Breast epithelium (tissue), 3 donors: Measurements from ENCODE around the gene ABHD10.

Source experiments
- POLR2A ChIP-seq: fragments of 450-650 bp; IDR thresholded peaks from one replicate; pipeline ENCODE4 v1.6.1; 2016; ENCODE audit warnings: antibody characterized with exemption, mild to moderate bottlenecking, moderate library complexity
- POLR2AphosphoS5 ChIP-seq, 3 donors: sonication (generic); formaldehyde crosslinking; IDR thresholded peaks; one replicate each; pipeline ENCODE4 v1.6.1; 2017; ENCODE audit warnings: antibody characterized with exemption in 3 of 3
- TF ChIP-seq, protein P1 (sequence below), 3 donors: fragments of 450-650 bp; IDR thresholded peaks; one replicate each; pipeline ENCODE4 v1.5.1; 2016 to 2017; ENCODE audit warnings: antibody characterized with exemption in 3 of 3, mild to moderate bottlenecking in 3 of 3, moderate library complexity in 3 of 3

GRCh38 chr3:112000367-112000771 is 21.5 kb downstream of the ABHD10 start:
- TF ChIP-seq, protein P1, sequence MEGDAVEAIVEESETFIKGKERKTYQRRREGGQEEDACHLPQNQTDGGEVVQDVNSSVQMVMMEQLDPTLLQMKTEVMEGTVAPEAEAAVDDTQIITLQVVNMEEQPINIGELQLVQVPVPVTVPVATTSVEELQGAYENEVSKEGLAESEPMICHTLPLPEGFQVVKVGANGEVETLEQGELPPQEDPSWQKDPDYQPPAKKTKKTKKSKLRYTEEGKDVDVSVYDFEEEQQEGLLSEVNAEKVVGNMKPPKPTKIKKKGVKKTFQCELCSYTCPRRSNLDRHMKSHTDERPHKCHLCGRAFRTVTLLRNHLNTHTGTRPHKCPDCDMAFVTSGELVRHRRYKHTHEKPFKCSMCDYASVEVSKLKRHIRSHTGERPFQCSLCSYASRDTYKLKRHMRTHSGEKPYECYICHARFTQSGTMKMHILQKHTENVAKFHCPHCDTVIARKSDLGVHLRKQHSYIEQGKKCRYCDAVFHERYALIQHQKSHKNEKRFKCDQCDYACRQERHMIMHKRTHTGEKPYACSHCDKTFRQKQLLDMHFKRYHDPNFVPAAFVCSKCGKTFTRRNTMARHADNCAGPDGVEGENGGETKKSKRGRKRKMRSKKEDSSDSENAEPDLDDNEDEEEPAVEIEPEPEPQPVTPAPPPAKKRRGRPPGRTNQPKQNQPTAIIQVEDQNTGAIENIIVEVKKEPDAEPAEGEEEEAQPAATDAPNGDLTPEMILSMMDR (IDR thresholded peaks at IDR 0.05) = no peak
- TF ChIP-seq POLR2A = no peak
- TF ChIP-seq POLR2AphosphoS5 (IDR thresholded peaks at IDR 0.05) = no peak
